Progenitor cell of endocrine pancreas (in vitro differentiated cells): ENCODE data around the gene CCNQ. TPM values are rescaled to one million over a fixed set of nuclear protein-coding genes. Genes with fewer than 3 reads are reported as not detected.

Experiments
- DNase-seq: peaks from one replicate; pipeline ENCODE4 v3.0.0; 2021; ENCODE audit warnings: low spot score; ENCODE audit not compliant: unreplicated experiment
- H3K27ac Mint-ChIP-seq: 2 replicates; pipeline ENCODE4 v1.8.0; 2021; ENCODE audit warnings: mild to moderate bottlenecking, moderate library complexity, mixed read lengths
- H3K27me3 Mint-ChIP-seq: 2 replicates; pipeline ENCODE4 v1.8.0; 2021; ENCODE audit warnings: mixed read lengths
- H3K36me3 Mint-ChIP-seq: 2 replicates; pipeline ENCODE4 v1.8.0; 2022; ENCODE audit warnings: mixed read lengths; ENCODE audit not compliant: insufficient read depth
- H3K4me1 Mint-ChIP-seq: 2 replicates; pipeline ENCODE4 v1.8.0; 2021; ENCODE audit warnings: low read depth, mixed read lengths
- H3K4me3 Mint-ChIP-seq: 2 replicates; pipeline ENCODE4 v1.8.0; 2021; ENCODE audit warnings: low read depth, mild to moderate bottlenecking, moderate library complexity, mixed read lengths
- H3K9me3 Mint-ChIP-seq: 2 replicates; pipeline ENCODE4 v1.8.0; 2021; ENCODE audit warnings: low read depth, mixed read lengths
- total RNA-seq: library from RNA; stranded (reverse); gene quantifications from 2 replicates; pipeline ENCODE4 v1.2.1, GENCODE V29; 2021
- TF ChIP-seq, protein P1 (sequence below): fragments of 200-600 bp; sonication (generic); IDR thresholded peaks from one replicate; pipeline ENCODE4 v1.5.0; 2021; ENCODE audit warnings: antibody characterized with exemption, mild to moderate bottlenecking; ENCODE audit not compliant: unreplicated experiment

The CCNQ gene
- total RNA-seq, 1 donor from 2014 or later = 19.2 TPM

DNA sequence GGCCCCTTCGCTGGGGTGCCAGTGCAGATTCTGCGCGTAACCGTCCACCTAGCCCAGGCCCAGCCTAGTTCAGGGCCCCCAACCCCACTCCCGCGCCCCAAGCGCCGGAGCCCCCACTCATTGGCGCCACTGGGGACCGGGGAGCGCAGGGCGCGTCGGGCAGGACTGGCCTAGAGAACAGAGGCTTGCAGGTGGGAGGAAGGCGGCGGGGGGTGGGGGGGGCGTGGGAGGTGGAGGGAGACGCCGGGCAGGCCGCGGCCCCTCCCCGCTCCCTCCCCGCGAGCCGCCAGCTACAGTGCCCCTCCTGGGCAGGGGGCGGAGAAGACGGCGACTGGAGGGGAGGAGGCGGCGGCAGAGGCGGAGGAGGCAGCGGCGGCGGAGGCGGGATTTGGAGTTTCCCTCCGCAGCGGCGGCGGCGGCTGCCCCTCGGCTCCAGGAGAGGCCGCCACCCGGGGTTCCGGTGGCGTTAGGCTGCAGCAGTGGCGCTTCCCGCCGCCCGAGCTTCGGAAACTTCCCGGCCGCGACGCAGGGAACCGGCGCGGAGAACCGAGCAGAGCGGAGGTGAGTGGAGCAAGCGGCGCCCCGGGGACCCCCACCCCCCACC lies 43.2 kb upstream of the CCNQ start:
- Mint-ChIP-seq H3K36me3 (no peaks in the 10 kb centered on the region), H3K9me3 (no peaks in the 10 kb centered on the region), H3K4me1 (peaks cover 22% of the 10 kb centered on the region), H3K27me3 (peaks cover 11% of the 10 kb centered on the region), H3K27ac (no peak overlapping the region), H3K4me3 (no peak overlapping the region)
- TF ChIP-seq, protein P1, sequence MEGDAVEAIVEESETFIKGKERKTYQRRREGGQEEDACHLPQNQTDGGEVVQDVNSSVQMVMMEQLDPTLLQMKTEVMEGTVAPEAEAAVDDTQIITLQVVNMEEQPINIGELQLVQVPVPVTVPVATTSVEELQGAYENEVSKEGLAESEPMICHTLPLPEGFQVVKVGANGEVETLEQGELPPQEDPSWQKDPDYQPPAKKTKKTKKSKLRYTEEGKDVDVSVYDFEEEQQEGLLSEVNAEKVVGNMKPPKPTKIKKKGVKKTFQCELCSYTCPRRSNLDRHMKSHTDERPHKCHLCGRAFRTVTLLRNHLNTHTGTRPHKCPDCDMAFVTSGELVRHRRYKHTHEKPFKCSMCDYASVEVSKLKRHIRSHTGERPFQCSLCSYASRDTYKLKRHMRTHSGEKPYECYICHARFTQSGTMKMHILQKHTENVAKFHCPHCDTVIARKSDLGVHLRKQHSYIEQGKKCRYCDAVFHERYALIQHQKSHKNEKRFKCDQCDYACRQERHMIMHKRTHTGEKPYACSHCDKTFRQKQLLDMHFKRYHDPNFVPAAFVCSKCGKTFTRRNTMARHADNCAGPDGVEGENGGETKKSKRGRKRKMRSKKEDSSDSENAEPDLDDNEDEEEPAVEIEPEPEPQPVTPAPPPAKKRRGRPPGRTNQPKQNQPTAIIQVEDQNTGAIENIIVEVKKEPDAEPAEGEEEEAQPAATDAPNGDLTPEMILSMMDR = no peak
- DNase-seq = no peak

DNA sequence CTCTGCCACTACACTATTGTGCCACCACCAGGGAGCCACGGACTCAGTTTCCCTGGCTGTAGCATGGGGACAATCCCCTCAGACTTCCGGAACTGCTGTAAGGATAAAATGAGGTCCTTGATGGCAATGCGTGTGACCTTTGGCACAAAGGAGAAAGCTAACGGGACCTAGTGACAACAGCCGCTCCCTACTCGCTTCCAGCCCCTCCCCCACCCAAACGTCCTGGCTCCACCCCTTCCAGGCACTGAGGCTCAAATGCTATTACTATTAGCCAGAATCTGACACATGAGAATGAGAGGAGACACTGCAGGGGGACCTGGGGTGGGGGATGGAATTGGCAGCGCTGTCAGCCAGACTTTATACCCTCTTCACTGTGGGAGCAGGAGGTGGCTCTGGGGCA lies 42.7 kb upstream of the CCNQ start:
- Mint-ChIP-seq H3K27ac (no peak overlapping the region), H3K4me1 (peaks cover 22% of the 10 kb centered on the region), H3K27me3 (peaks cover 11% of the 10 kb centered on the region), H3K36me3 (no peaks in the 10 kb centered on the region), H3K4me3 (peak overlapping the region; percentile 37), H3K9me3 (no peaks in the 10 kb centered on the region)
- TF ChIP-seq, protein P1 = no peak
- DNase-seq = no peak

DNA sequence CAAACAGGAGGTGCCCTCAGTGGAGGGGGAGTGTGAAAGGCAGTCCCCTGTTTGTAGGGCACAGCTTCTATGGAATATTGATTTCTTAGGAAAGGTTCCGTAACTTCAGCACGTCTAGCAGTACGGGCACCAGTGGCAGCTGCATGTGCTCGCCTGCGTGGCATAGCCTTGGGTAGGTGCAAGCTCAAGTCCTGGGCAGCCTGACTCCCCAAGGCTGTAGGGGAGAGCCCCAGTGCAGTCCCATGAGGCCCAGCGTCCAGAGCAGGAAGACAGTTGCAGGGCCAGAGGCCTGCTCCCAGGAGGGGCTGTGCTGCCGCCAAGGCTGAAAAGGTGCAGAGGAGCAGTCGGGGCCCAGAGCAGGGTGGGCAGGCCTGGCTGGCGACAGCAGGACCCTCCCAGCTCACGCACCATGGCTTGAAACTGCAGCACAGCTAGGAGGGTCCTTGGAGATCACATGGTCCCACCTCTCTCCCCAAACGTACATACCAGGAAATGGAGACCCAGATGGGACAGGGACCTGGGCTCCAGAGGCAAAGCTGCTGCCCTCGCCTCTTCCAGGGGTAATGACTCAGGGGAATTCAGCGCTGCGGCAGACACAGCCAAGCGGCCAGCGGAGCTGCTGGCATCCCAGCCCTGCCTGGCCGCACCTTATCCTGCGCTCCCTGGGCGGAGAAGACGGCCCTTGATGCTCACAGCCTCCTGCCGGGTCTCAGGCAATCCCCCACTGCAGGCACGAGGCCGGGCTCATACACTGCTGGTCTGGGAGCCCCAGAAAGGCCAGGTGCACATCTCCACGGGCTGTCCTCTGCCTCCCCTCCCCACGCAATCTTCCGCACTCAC lies 42.0 kb upstream of the CCNQ start:
- H3K36me3 Mint-ChIP-seq = no peaks in the 10 kb centered on the region
- no peak overlapping the region for H3K27ac Mint-ChIP-seq
- DNase-seq = no peak
- peaks cover 21% of the 10 kb centered on the region for H3K4me1 Mint-ChIP-seq
- no peaks in the 10 kb centered on the region for H3K9me3 Mint-ChIP-seq
- peaks cover 11% of the 10 kb centered on the region for H3K27me3 Mint-ChIP-seq
- TF ChIP-seq, protein P1 = no peak
- no peak overlapping the region for H3K4me3 Mint-ChIP-seq

DNA sequence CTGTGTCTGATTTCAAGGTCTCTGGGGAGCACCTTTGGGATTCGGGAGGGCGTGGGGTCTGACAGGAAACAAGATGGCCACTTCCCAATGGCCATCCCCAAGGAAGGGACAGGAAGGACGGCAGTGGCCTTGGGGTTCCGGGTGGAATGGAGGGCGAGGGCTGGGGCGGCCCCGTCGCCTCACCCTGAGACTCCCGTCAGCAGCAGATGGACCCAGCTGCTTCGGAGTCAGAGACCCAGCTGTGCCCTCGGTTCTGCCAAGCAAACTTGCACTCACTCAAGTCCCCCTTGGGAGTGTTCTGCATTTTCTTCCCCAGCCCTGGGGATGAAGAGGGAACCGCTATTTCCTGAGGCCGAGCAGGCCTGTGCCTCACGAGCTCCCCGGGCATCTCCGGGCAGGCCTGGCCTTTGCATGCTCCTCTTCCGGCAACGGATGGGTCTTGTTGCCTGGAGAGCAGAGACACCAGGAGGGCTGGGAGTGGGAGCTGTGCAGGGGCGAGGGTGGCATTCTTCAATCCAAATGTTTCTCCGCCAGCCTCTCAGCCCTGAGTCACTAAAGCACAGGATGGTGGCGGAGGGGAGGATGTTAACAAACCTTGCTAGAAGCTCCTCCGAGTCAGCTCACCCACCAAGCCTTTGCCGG lies 41.2 kb upstream of the CCNQ start:
- no peaks in the 10 kb centered on the region for H3K9me3 Mint-ChIP-seq
- peaks cover 11% of the 10 kb centered on the region for H3K27me3 Mint-ChIP-seq
- no peaks in the 10 kb centered on the region for H3K36me3 Mint-ChIP-seq
- no peak overlapping the region for H3K27ac Mint-ChIP-seq
- no peak for DNase-seq
- H3K4me3 Mint-ChIP-seq = no peak overlapping the region
- TF ChIP-seq, protein P1 = no peak
- H3K4me1 Mint-ChIP-seq = peaks cover 18% of the 10 kb centered on the region
